ENCODE results near the gene RPL41.
"Not testable (repeated sequence)": the region's sequence is repeated elsewhere in the genome, so short reads cannot be mapped to it uniquely, and the experiment has no call there.

Gene RPL41

DNA sequence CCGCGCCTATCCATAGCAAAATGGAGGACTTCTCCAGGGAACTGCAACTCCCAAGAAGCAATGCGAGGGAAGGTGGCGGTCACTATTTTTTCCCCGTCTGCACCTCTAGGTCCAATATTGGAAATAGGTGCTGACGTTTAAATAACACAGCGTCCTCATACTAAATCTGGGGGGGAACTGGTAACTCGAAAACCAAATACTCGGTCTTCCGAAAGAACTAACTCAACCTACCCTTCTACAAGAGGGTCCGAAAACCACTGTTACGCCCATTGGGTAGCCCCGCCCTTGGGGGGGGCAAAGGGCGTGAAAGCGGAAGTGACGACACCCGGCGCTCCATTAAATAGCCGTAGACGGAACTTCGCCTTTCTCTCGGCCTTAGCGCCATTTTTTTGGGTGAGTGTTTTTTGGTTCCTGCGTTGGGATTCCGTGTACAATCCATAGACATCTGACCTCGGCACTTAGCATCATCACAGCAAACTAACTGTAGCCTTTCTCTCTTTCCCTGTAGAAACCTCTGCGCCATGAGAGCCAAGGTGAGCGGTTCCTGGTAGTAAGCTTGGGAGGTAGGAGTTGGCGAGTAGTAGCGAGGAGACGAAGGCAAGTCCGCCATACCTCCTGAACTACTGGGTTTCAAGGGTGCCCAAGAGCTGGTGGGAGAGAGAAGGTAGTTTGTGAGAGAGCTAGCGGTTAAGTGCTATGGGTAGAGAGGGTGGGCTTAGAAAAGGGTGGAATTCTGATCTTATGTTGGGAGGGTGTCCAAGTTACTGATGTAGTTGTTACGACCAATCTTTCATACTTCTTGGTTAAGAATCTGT, at the start of gene RPL41:
TSS of gene RPL41 (plus strand) at position 367 of the 815 bp plus-strand sequence.
- DNase-seq (ENCODE audit: low read depth in 2 of 3, low spot score in 2 of 3): peak; percentile 80 to 95 (median 94)

DNA sequence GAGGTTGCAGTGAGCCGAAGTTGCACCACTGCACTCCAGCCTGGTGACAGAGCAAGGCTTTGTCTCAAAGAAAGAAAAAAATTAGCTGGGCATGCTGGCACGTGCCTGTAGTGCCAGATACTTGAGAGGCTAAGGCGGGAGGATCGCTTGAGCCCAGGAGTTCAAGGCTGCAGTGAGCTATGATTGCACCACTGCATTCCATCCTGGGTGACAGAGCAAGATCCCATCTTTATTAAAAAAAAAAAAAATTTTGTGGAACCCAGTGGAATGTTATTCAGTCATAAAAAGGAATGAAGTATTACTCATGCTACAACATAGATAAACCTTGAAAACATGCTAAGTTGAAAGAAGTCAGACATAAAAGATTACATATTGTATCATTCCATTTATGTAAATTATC, 44.8 kb upstream of the RPL41 start:
- DNase-seq (ENCODE audit: low read depth in 2 of 3, low spot score in 2 of 3): no peak

DNA sequence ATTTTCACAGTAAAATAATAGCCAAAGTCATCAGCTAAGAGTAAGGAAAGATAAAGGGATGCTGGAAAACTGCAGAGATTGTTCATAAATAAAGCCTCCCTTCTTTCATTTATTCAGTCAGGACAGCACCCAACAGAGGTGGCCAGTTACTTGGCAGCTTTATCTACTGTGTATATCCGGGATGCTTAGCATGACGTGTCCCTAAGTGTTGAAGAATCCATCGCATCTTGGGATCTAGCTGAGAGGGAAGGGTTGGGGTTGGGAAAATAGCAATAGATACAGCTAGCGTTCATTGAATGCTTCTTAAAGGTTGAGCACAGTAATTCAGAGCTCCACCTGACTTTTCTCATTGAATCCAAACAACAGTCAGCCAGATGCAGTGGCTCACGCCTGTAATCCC, 42.0 kb upstream of the RPL41 start:
- no peak for DNase-seq (ENCODE audit: low read depth in 2 of 3, low spot score in 2 of 3)

- not testable (repeated sequence) for DNase-seq (ENCODE audit: low read depth in 2 of 3, low spot score in 2 of 3)
Measured at GRCh38 chr12:56077966-56078365, 38.5 kb upstream of the RPL41 start.

- DNase-seq (ENCODE audit: low read depth in 2 of 3, low spot score in 2 of 3): no peak
Measured at GRCh38 chr12:56078427-56078826, 38.0 kb upstream of the RPL41 start.

GRCh38 chr12:56078931-56079722, 37.3 kb upstream of the RPL41 start:
- peak in 2 of 3 experiments; percentile 26 to 40 for DNase-seq (ENCODE audit: low read depth in 2 of 3, low spot score in 2 of 3)

DNA sequence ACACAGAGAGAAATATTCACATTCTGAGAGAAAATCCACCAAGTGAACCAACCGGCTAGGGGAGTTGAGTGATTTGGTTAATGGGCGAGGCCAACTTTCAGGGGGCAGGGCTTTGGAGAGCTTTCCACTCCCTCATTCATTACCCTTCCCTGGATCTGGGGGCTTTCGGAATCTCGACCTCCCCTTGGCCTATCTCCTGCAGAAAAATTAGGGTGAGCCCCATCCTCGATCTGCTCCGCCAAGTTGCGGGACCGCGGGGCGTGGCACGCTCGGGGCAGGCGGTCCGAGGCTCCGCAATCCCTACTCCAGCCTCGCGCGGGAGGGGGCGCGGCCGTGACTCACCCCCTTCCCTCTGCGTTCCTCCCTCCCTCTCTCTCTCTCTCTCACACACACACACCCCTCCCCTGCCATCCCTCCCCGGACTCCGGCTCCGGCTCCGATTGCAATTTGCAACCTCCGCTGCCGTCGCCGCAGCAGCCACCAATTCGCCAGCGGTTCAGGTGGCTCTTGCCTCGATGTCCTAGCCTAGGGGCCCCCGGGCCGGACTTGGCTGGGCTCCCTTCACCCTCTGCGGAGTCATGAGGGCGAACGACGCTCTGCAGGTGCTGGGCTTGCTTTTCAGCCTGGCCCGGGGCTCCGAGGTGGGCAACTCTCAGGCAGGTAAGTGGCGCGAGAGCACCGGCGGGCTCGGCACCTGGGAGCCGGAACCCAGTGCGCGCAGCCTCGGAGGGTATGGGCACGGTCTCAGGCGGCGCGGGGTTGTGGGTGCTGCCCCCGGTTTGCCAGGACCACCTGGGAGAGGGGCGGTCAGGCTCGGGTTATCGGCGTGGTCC, 36.5 kb upstream of the RPL41 start, which contains the start of gene ERBB3:
TSS of gene ERBB3 (plus strand) at position 443 of the 833 bp plus-strand sequence. CDS start at position 579, 136 bp downstream.
- peak; percentile 33 to 52 (median 40) for DNase-seq (ENCODE audit: low read depth in 2 of 3, low spot score in 2 of 3)

DNA sequence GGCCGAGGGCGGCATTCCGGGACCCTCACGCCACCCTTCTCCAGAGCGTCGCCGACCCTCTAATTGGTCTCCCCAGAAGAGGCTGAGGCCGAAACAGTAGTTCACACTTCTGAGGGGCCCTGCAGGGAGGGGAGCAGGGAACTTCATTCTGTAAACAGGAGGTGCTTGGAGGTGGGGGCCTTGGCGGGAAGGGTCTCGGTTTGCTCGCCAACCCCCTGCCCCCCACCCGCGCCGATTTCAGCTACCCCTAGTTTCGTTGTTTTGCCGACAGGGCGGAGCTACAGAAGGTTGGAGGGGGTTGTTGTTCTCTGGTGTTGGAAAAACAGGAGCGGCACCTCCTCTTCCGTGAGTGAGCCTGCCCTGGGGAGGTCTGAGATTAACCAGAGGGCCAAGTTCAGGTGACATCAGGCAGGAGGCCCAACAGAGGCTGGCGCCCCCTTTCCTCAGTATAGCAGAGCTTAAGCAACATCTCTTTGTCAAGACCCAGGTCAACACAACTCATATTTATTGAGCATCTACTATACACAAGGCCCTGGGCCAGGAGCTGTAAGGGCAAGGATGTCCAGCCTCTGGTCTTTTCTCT, 35.8 kb upstream of the RPL41 start:
- DNase-seq (ENCODE audit: low read depth in 2 of 3, low spot score in 2 of 3): no peak

- no peak for DNase-seq (ENCODE audit: low read depth in 2 of 3, low spot score in 2 of 3)
Measured at GRCh38 chr12:56081393-56082347, 34.8 kb upstream of the RPL41 start.

- DNase-seq (ENCODE audit: low read depth in 2 of 3, low spot score in 2 of 3): no peak
Measured at GRCh38 chr12:56082382-56082781, 34.1 kb upstream of the RPL41 start.

DNA sequence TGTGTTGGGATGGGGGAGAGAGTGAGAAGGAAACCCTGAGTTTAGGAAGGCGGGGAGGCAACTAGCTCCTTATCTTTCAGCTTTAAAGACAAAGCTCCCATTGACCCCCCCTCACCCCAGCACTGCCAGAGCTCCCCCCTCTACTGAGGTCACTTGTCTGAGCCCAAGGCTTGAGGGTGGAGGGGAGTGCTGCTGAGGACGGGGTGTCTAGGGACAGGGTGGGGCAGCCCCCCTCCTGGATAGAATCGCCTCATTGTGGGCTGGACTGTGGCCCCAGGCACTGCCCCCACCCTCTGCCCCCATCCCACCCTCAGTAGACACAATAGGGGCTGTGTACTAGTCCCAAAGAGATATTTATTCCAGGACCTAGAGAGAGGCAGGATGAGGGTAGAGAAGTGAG, 33.5 kb upstream of the RPL41 start:
- no peak for DNase-seq (ENCODE audit: low read depth in 2 of 3, low spot score in 2 of 3)

- no peak for DNase-seq (ENCODE audit: low read depth in 2 of 3, low spot score in 2 of 3)
Measured at GRCh38 chr12:56084958-56085543, 31.4 kb upstream of the RPL41 start.

GRCh38 chr12:56086096-56086495, 30.3 kb upstream of the RPL41 start:
- no peak for DNase-seq (ENCODE audit: low read depth in 2 of 3, low spot score in 2 of 3)

DNA sequence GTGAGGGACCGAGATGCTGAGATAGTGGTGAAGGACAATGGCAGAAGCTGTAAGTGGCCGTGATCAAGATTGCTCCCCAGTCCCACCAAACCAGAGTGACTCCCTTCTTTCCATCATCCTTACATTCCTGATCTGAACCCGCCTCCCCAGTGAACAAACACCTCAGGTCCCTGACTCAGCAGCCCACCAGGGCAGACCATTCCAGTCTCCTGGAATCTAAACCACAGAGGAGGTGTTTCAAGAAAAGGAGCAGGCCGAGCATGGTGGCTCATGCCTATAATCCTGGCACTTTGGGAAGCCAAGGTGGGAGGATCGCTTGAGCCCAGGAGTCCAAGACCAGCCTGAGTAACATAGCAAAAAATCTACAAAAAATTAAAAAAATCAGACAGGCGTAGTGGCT, 29.8 kb upstream of the RPL41 start:
- DNase-seq (ENCODE audit: low read depth in 2 of 3, low spot score in 2 of 3): no peak

- no peak for DNase-seq (ENCODE audit: low read depth in 2 of 3, low spot score in 2 of 3)
Measured at GRCh38 chr12:56087220-56087619, 29.2 kb upstream of the RPL41 start.

DNA sequence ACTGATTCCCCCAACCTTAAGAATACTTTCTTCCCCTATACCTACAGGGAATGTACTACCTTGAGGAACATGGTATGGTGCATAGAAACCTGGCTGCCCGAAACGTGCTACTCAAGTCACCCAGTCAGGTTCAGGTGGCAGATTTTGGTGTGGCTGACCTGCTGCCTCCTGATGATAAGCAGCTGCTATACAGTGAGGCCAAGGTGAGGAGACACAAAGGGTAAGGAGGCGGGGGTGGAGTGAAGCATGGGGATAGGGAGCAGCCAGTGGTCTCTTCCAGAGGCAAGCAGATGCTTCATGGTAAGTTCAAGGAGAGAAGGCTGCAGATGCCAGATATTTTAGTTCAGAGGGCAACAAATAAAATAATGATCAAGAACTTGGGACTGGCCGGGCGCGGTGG, 18.7 kb upstream of the RPL41 start:
- DNase-seq (ENCODE audit: low read depth in 2 of 3, low spot score in 2 of 3): no peak

DNA sequence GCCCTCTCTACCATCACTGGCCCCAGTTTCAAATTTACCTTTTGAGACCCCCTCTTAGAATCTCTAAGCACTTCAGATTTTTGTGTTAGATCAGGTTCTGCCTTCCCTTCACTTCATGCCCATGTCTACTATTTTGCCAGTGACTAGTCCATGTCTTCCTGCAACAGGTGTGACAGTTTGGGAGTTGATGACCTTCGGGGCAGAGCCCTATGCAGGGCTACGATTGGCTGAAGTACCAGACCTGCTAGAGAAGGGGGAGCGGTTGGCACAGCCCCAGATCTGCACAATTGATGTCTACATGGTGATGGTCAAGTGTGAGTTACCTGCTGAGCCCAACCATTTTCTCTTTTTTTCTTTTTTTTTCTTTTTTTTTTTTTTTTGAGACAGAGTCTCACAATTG, 17.8 kb upstream of the RPL41 start:
- no peak for DNase-seq (ENCODE audit: low read depth in 2 of 3, low spot score in 2 of 3)

GRCh38 chr12:56099787-56100186, 16.6 kb upstream of the RPL41 start:
- DNase-seq (ENCODE audit: low read depth in 2 of 3, low spot score in 2 of 3): no peak

GRCh38 chr12:56101045-56101444, 15.4 kb upstream of the RPL41 start:
- no peak for DNase-seq (ENCODE audit: low read depth in 2 of 3, low spot score in 2 of 3)
